GM23338 (cell line): ENCODE data around the gene ST6GALNAC3.

ENCODE experiments used
- CTCF ChIP-seq, 2 experiments: fragments of 200-600 bp in 1 of 2; sonication (generic) in 1 of 2; conservative IDR thresholded peaks; 2 replicates each; pipeline versions ENCODE4 v1.5.1 to v1.6.1; 2016 to 2017; ENCODE audit warnings: antibody characterized with exemption in 2 of 2, low read depth in 2 of 2, mild to moderate bottlenecking in 2 of 2, moderate library complexity in 1 of 2
- EZH2 ChIP-seq: fragments of 200-600 bp; sonication (generic); IDR thresholded peaks from one replicate; pipeline ENCODE4 v1.8.0; 2017; ENCODE audit warnings: antibody characterized with exemption, mild to moderate bottlenecking, low read depth; ENCODE audit not compliant: unreplicated experiment
- NANOG ChIP-seq: IDR thresholded peaks from 2 replicates; pipeline ENCODE4 v1.6.1; 2016; ENCODE audit warnings: antibody characterized with exemption, borderline replicate concordance

- TF ChIP-seq CTCF (conservative IDR thresholded peaks at IDR 0.05; ENCODE audit: low read depth in 2 of 2): no peak
- TF ChIP-seq EZH2: no peak
- no peak for TF ChIP-seq NANOG
These were observed 150.2 kb downstream of the ST6GALNAC3 start for GRCh38 chr1:76224752-76225151.
